Thymus (tissue), 14 donors: Measurements from ENCODE around the gene BANK1. TPM values are rescaled to one million over a fixed set of nuclear protein-coding genes. Genes with fewer than 3 reads are reported as not detected.

Experiments
- DNase-seq, 9 donors: peaks; one replicate each; pipeline ENCODE4 v3.0.0-alpha.2; 2013; ENCODE audit warnings: low spot score in 9 of 9, low read depth in 6 of 9, missing footprints in 1 of 9
- H3K27ac ChIP-seq, 2 donors: one replicate each; pipeline ENCODE4 v1.5.1; 2013; ENCODE audit warnings: control low read depth in 1 of 2, low read depth in 1 of 2, low read length in 1 of 2, mild to moderate bottlenecking in 1 of 2, moderate library complexity in 1 of 2
- H3K27me3 ChIP-seq, 2 donors: one replicate each; pipeline ENCODE4 v1.5.1; 2013; ENCODE audit warnings: low read length in 1 of 2; ENCODE audit not compliant: control insufficient read depth in 2 of 2, insufficient read depth in 1 of 2
- H3K36me3 ChIP-seq, 2 donors: one replicate each; pipeline ENCODE4 v1.5.1; 2013; ENCODE audit warnings: low read length in 1 of 2, mild to moderate bottlenecking in 1 of 2, moderate library complexity in 1 of 2; ENCODE audit not compliant: control insufficient read depth in 2 of 2, insufficient read depth in 2 of 2
- H3K4me1 ChIP-seq, 2 donors: one replicate each; pipeline ENCODE4 v1.5.1; 2013; ENCODE audit warnings: low read length in 2 of 2; ENCODE audit not compliant: control insufficient read depth in 2 of 2, insufficient read depth in 2 of 2
- H3K4me3 ChIP-seq, 2 donors: one replicate each; pipeline ENCODE4 v1.5.1; 2013; ENCODE audit warnings: low read length in 2 of 2, control low read depth in 1 of 2, mild to moderate bottlenecking in 1 of 2
- H3K9me3 ChIP-seq, 2 donors: one replicate each; pipeline ENCODE4 v1.5.1; 2013; ENCODE audit warnings: low read length in 1 of 2, mild to moderate bottlenecking in 1 of 2; ENCODE audit not compliant: control insufficient read depth in 2 of 2, insufficient read depth in 1 of 2
- WGBS: extraction: QIAGEN DNeasy Blood & Tissue Kit; methylation state at CpG from one replicate; pipeline ENCODE4 v1.1.7; 2013; 5-methylcytosine and 5-hydroxymethylcytosine counted together
- long read RNA-seq, 10 donors: transcript quantifications; one replicate each; lab custom pipeline, GENCODE V29; 2026
- polyA plus RNA-seq: library from polyadenylated mRNA; stranded (reverse); fragments of 200-250 nt; gene quantifications from one replicate; pipeline ENCODE4 v1.2.3, GENCODE V29; 2013
- total RNA-seq: library from RNA; stranded (reverse); fragments of 120-200 nt; gene quantifications from one replicate; pipeline ENCODE4 v1.2.4, GENCODE V29; 2013
- donor health status: healthy.

Gene BANK1, protein sequence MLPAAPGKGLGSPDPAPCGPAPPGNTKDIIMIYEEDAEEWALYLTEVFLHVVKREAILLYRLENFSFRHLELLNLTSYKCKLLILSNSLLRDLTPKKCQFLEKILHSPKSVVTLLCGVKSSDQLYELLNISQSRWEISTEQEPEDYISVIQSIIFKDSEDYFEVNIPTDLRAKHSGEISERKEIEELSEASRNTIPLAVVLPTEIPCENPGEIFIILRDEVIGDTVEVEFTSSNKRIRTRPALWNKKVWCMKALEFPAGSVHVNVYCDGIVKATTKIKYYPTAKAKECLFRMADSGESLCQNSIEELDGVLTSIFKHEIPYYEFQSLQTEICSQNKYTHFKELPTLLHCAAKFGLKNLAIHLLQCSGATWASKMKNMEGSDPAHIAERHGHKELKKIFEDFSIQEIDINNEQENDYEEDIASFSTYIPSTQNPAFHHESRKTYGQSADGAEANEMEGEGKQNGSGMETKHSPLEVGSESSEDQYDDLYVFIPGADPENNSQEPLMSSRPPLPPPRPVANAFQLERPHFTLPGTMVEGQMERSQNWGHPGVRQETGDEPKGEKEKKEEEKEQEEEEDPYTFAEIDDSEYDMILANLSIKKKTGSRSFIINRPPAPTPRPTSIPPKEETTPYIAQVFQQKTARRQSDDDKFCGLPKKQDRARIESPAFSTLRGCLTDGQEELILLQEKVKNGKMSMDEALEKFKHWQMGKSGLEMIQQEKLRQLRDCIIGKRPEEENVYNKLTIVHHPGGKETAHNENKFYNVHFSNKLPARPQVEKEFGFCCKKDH
- total RNA-seq (1.7 TPM), polyA plus RNA-seq (10.9 TPM)
- long read RNA-seq, donor 1 = 0 reads
- long read RNA-seq, donor 2 = 0 reads
- long read RNA-seq, donor 3 = 0 reads
- long read RNA-seq, donor 4 = 0 reads
- long read RNA-seq, donor 5, partial matches to known transcripts = 0 of 1 reads
- long read RNA-seq, donor 5, other reads (novel, unspliced or antisense) = 0 of 1 reads
- long read RNA-seq, donor 6 = 0 reads
- long read RNA-seq, donor 7 = 0 reads
- long read RNA-seq, donor 8 = 0 reads
- long read RNA-seq, donor 9 = 0 reads
- long read RNA-seq, donor 10, partial matches to known transcripts = 13 of 13 reads
- long read RNA-seq, donor 10, other reads (novel, unspliced or antisense) = 0 of 13 reads

DNA sequence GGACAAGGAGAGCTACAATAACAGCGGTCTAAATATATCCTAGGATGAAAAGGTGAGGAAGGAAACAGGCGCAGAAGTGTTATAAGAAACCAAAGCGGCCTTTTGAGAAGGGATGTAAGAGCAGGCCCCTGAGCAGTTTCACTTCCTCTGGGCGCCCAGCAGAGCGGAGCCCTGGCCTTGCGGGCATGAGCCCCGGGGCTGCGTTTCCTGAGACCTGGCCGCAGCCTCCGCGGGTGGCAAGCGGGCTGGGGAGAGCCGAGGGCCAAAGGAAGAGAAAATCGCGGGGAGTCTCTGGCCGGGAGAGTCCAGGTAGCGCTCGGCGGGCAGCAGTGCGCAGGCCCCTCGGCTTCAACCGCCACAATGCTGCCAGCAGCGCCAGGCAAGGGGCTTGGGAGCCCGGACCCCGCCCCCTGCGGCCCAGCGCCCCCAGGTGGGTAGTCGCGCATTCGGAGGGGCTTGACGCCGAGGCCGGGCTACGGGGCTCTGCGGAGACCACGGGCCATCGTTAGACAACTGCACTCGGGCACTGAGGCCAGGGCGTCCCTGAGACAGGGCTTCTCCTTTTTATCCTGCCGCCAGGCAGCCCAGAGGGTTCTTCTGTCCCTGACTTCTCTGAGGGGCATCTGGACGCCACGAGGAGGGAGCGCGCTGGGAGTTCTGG, at the start of gene BANK1:
Gene BANK1, plus strand, starts transcription at position 210 of the 661 bp plus-strand sequence. Its CDS starts 151 bp downstream, at position 361.
- H3K36me3 ChIP-seq = no peaks in the 10 kb centered on the region

DNA sequence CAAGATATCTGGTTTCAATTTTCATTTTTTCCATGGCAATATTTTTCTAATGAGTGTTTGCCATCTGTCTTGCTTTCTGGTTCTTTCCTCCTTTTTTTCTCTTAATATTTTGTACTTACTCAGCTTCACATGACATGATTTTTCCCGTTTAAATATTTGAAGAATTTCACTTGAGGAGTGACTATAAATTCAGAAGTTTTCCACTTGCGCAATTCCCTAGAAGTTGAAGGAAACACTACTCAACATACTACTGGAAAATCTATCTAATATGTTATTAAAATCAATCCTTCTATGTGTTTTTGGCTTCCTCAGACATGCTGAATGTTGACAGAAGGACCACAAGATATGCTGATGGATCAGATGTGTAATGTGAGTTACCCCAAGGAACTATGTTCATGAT, 36.8 kb upstream of the BANK1 start:
- DNase-seq = no peak
- Histone ChIP-seq H3K4me1 (no peaks in the 10 kb centered on the region), H3K4me3 (no peak overlapping the region), H3K27me3 (no peaks in the 10 kb centered on the region), H3K27ac (no peak overlapping the region), H3K9me3 (no peaks in the 10 kb centered on the region), H3K36me3 (no peaks in the 10 kb centered on the region)
- 66% methylated on average over 2 of the region's 2 CpGs for WGBS

More for the DNA sequence above, at the start of gene BANK1:
- H3K4me3 ChIP-seq = peak within 1 kb of the TSS; percentile 55 to 66
- WGBS = 1% methylated on average over 44 of the region's 44 CpGs
- peaks cover 0 to 9% of the 10 kb centered on the region in 2 donors for H3K27me3 ChIP-seq
- DNase-seq = peak; percentile 18 to 73 (median 38)
- H3K4me1 ChIP-seq = peaks cover 2 to 11% of the 10 kb centered on the region in 2 donors
- no peaks in the 10 kb centered on the region for H3K9me3 ChIP-seq
- H3K27ac ChIP-seq = peak within 1 kb of the TSS; percentile 55 to 60

DNA sequence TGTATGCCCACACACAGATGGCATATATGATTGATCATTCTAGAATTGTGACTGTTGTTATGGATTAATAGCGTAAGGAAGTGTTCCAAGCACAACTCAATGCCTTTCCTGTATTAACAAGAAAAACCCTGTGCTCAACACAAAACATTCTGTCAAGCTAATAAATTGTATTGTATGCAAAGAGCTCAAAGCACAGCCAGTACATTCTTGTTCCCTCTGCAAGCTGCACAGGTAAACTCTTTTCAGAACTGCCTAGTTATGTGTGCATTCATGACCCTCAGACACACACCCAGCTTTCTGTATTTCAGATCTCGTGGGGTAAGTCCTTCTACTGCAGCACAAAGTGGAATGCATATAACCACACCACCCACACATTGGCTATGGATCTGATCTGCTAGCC, 34.3 kb upstream of the BANK1 start:
- Histone ChIP-seq H3K27ac (no peak overlapping the region), H3K4me3 (no peak overlapping the region), H3K36me3 (no peaks in the 10 kb centered on the region), H3K9me3 (no peaks in the 10 kb centered on the region), H3K4me1 (no peaks in the 10 kb centered on the region), H3K27me3 (no peaks in the 10 kb centered on the region)
- DNase-seq = no peak
- 45% methylated on average over 2 of the region's 2 CpGs for WGBS

DNA sequence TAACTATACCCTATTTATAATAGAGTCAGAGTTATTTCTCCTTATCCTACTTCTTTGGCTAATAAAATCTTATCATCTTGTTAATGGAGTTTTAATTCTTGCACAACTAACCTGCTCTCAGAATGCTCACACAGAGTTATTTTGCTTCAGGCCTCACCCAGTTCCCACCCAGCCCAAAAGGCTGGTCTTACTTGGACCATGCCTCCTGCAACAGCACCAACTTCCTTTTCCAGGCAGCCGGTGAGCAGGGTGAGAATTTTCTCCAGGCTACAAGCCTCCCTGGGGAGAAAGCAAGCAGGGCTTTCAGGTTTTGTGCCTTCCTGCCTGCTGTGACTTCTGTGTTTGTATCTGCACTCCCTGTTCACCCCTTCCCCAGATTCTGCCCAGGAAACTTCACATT, 29.1 kb upstream of the BANK1 start:
- H3K4me3 ChIP-seq = no peak overlapping the region
- no peak overlapping the region for H3K27ac ChIP-seq
- 68% methylated on average over 1 of the region's 1 CpG for WGBS
- DNase-seq = no peak
- H3K36me3 ChIP-seq = no peaks in the 10 kb centered on the region
- no peaks in the 10 kb centered on the region for H3K9me3 ChIP-seq
- no peaks in the 10 kb centered on the region for H3K27me3 ChIP-seq
- no peaks in the 10 kb centered on the region for H3K4me1 ChIP-seq

DNA sequence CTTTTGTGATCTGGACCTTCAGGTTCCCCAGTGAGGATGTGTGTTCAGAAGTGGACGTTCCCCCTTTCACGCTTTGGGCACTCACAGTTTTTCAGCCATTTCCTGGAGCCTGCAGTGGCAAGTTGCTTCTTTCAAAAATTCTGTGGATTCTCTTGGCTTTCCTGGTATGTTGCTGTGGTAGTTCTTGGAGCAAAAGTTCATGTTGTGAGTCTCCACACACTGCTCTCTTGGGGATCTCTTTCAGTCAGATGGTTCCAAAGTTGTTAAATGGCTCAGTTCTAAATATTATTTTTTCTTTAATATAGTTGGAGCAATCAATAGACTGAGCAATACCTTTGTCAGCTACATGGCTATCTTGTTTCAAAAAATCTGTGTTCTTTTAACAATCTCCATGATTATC, 28.5 kb upstream of the BANK1 start:
- Histone ChIP-seq H3K4me1 (no peaks in the 10 kb centered on the region), H3K9me3 (no peaks in the 10 kb centered on the region), H3K4me3 (no peak overlapping the region), H3K27ac (no peak overlapping the region), H3K36me3 (no peaks in the 10 kb centered on the region), H3K27me3 (no peaks in the 10 kb centered on the region)
- 91% methylated on average over 2 of the region's 2 CpGs for WGBS
- no peak for DNase-seq

DNA sequence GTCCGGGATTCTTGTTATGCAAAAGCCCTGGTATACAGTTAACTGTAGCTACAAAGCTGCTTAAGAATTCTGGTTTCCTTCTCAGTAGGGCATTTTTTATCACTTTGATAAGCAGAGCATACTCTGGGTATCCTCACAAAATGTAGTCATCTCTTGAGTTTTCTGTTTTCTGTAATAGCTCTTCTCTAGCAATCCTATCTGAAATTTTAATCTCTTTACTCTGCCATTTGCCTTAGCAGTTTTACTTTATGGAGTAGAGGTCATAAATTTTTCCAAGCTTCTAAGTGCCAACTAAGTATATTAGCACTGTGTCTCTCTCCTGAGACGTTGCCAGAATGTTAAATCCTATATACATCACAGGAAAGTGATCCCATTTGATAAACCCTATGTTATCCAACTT, 28.0 kb upstream of the BANK1 start:
- H3K4me3 ChIP-seq = no peak overlapping the region
- no peaks in the 10 kb centered on the region for H3K4me1 ChIP-seq
- 79% methylated on average over 2 of the region's 2 CpGs for WGBS
- H3K27ac ChIP-seq = no peak overlapping the region
- no peaks in the 10 kb centered on the region for H3K9me3 ChIP-seq
- DNase-seq = no peak
- no peaks in the 10 kb centered on the region for H3K36me3 ChIP-seq
- no peaks in the 10 kb centered on the region for H3K27me3 ChIP-seq

DNA sequence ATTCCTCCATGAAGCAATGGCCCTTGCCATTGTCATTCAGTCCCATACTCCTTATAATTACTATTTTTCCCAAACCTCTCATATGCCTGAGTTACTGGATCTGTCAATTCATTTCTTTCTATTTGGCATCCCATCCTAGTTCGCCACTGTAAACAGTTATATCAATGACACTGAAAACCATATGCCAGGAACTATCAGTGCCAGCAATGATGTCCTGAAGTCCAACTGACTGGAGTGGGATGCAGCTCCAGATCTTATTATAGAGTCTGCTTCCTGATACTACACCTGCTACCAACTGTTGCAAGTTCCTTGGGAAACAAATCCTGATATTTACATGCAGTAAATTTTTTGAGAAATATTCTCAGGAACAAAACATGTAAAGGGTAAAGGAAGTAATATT, 27.0 kb upstream of the BANK1 start:
- Histone ChIP-seq H3K36me3 (no peaks in the 10 kb centered on the region), H3K4me3 (no peak overlapping the region), H3K4me1 (no peaks in the 10 kb centered on the region), H3K27ac (no peak overlapping the region), H3K9me3 (no peaks in the 10 kb centered on the region), H3K27me3 (no peaks in the 10 kb centered on the region)
- WGBS = 94% methylated on average over 1 of the region's 1 CpG
- DNase-seq = no peak

DNA sequence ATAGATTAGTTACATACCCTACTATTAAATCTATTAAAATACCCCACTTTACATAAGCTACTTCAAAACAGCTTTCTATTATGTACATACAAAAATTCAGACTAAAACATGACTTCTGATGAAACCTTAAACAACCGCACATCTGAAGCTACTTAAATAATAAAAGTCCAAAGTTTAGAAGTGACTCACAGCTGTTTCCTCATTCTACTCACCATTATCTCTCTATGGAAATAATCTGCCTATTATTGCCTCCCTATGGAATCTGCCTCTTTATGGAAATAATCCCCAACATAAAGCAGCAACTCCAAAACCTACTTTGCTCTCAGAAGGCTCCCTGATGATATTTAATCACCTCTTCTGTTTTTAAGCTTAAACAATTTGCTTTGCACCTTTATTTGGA, 15.7 kb upstream of the BANK1 start:
- H3K27me3 ChIP-seq = no peaks in the 10 kb centered on the region
- no peak overlapping the region for H3K27ac ChIP-seq
- DNase-seq = no peak
- no peaks in the 10 kb centered on the region for H3K4me1 ChIP-seq
- H3K9me3 ChIP-seq = no peaks in the 10 kb centered on the region
- H3K36me3 ChIP-seq = no peaks in the 10 kb centered on the region
- 97% methylated on average over 1 of the region's 1 CpG for WGBS
- H3K4me3 ChIP-seq = no peak overlapping the region
